Breast epithelium (tissue), 4 donors: ENCODE measurements around the gene SLC5A11. TPM values are rescaled to one million over a fixed set of nuclear protein-coding genes. Genes with fewer than 3 reads are reported as not detected.
"Not testable (repeated sequence)": the region's sequence is repeated elsewhere in the genome, so short reads cannot be mapped to it uniquely, and the experiment has no call there.

Experiments used
- DNase-seq, 2 donors: peaks; one replicate each; pipeline ENCODE4 v3.0.0-alpha.2; 2019; ENCODE audit warnings: low spot score in 2 of 2
- H3K27ac ChIP-seq, 2 donors: fragments of 200-600 bp; sonication (generic) in 1 of 2; one replicate each; pipeline ENCODE4 v1.5.1; 2016 to 2019; ENCODE audit warnings: mild to moderate bottlenecking in 1 of 2
- H3K27me3 ChIP-seq, 2 donors: fragments of 200-600 bp; sonication (generic) in 1 of 2; one replicate each; pipeline versions ENCODE4 v1.5.1 to v1.6.0; 2017 to 2019; ENCODE audit warnings: control low read depth in 1 of 2, mild to moderate bottlenecking in 1 of 2
- H3K36me3 ChIP-seq: fragments of 200-600 bp; one replicate; pipeline ENCODE4 v1.5.1; 2019
- H3K4me1 ChIP-seq, 2 donors: fragments of 200-600 bp; sonication (generic); one replicate each; pipeline ENCODE4 v1.5.1; 2016 to 2019; ENCODE audit warnings: control low read depth in 1 of 2
- H3K4me3 ChIP-seq, 3 donors: fragments of 200-600 bp; sonication (generic); 1 replicate in 2 of 3; 2 replicates in 1 of 3; pipeline ENCODE4 v1.5.1; 2016 to 2019; ENCODE audit warnings: mild to moderate bottlenecking in 3 of 3, moderate library complexity in 2 of 3
- H3K9me3 ChIP-seq, 2 donors: fragments of 200-600 bp; sonication (generic) in 1 of 2; one replicate each; pipeline ENCODE4 v1.5.1; 2016 to 2019; ENCODE audit warnings: control low read depth in 1 of 2
- CTCF ChIP-seq, 3 donors: fragments of 450-650 bp; IDR thresholded peaks; one replicate each; pipeline ENCODE4 v1.5.1; 2016 to 2017; ENCODE audit warnings: antibody characterized with exemption in 3 of 3, mild to moderate bottlenecking in 3 of 3, moderate library complexity in 3 of 3
- POLR2A ChIP-seq: fragments of 450-650 bp; IDR thresholded peaks from one replicate; pipeline ENCODE4 v1.6.1; 2016; ENCODE audit warnings: antibody characterized with exemption, mild to moderate bottlenecking, moderate library complexity
- POLR2AphosphoS5 ChIP-seq, 3 donors: sonication (generic); formaldehyde crosslinking; IDR thresholded peaks; one replicate each; pipeline ENCODE4 v1.6.1; 2017; ENCODE audit warnings: antibody characterized with exemption in 3 of 3
- intact Hi-C: fragments of 100-400 bp; cut with DNase I; formaldehyde crosslinking; loops from one replicate; pipeline ENCODE4 v1.15.1; 2023; ENCODE audit warnings: low total_unique reads
- total RNA-seq, 3 donors: library from RNA; depleted of rRNA; stranded (reverse); fragments of >200 nt; gene quantifications; one replicate each; pipeline ENCODE4 v1.1.0, GENCODE V29; 2016

The SLC5A11 gene
- total RNA-seq, 3 donors from 2014 or later = 0.16 to 1.8 (median 0.66) TPM

GRCh38 chr16:24841291-24841690, 4.5 kb upstream of the SLC5A11 start:
- H3K27ac ChIP-seq = no peak overlapping the region
- H3K36me3 ChIP-seq = no peaks in the 10 kb centered on the region
- TF ChIP-seq POLR2A (no peak), CTCF (IDR thresholded peaks at IDR 0.05) (no peak), POLR2AphosphoS5 (IDR thresholded peaks at IDR 0.05) (no peak)
- no peaks in the 10 kb centered on the region for H3K4me1 ChIP-seq
- H3K9me3 ChIP-seq = no peaks in the 10 kb centered on the region
- H3K27me3 ChIP-seq = no peaks in the 10 kb centered on the region
- intact Hi-C loops = no loop called here
- H3K4me3 ChIP-seq = no peak overlapping the region
- no peak for DNase-seq

- Histone ChIP-seq H3K4me1 (no peaks in the 10 kb centered on the region), H3K27me3 (no peaks in the 10 kb centered on the region)
Observed at GRCh38 chr16:24844101-24845030, 1.4 kb upstream of the SLC5A11 start.

GRCh38 chr16:24845031-24845365, 765 bp upstream of the SLC5A11 start:
- H3K27ac ChIP-seq, intact Hi-C loops, H3K4me3 ChIP-seq: not testable (repeated sequence)

More at GRCh38 chr16:24844101-24845030, 1.4 kb upstream of the SLC5A11 start:
- H3K36me3 ChIP-seq = no peaks in the 10 kb centered on the region
- TF ChIP-seq CTCF (IDR thresholded peaks at IDR 0.05) = no peak
- no peak for TF ChIP-seq POLR2A
- TF ChIP-seq POLR2AphosphoS5 (IDR thresholded peaks at IDR 0.05) = no peak
- H3K27ac ChIP-seq = no peak overlapping the region
- H3K4me3 ChIP-seq = no peak overlapping the region
- no peak for DNase-seq
- H3K9me3 ChIP-seq = no peaks in the 10 kb centered on the region
- intact Hi-C loops = no loop called here

GRCh38 chr16:24846548-24847357, 990 bp downstream of the SLC5A11 start:
- H3K4me1 ChIP-seq = no peaks in the 10 kb centered on the region
- no peak for DNase-seq
- no peak overlapping the region for H3K27ac ChIP-seq
- H3K9me3 ChIP-seq = no peaks in the 10 kb centered on the region
- no peak for TF ChIP-seq POLR2AphosphoS5 (IDR thresholded peaks at IDR 0.05)
- TF ChIP-seq CTCF (IDR thresholded peaks at IDR 0.05) = no peak
- H3K4me3 ChIP-seq = no peak overlapping the region
- intact Hi-C loops = no loop called here
- no peaks in the 10 kb centered on the region for H3K36me3 ChIP-seq
- H3K27me3 ChIP-seq = no peaks in the 10 kb centered on the region

More at GRCh38 chr16:24845031-24845365, 765 bp upstream of the SLC5A11 start:
- H3K36me3 ChIP-seq, DNase-seq, H3K4me1 ChIP-seq, H3K9me3 ChIP-seq, H3K27me3 ChIP-seq: not testable (repeated sequence)

- intact Hi-C loops = no loop called here
- TF ChIP-seq CTCF (IDR thresholded peaks at IDR 0.05) = no peak
- no peak for TF ChIP-seq POLR2A
- TF ChIP-seq POLR2AphosphoS5 (IDR thresholded peaks at IDR 0.05) = no peak
- no peaks in the 10 kb centered on the region for H3K27me3 ChIP-seq
- no peaks in the 10 kb centered on the region for H3K36me3 ChIP-seq
- H3K9me3 ChIP-seq = no peaks in the 10 kb centered on the region
- no peak overlapping the region for H3K4me3 ChIP-seq
- DNase-seq = no peak
- H3K27ac ChIP-seq = no peak overlapping the region
- no peaks in the 10 kb centered on the region for H3K4me1 ChIP-seq
Observed at GRCh38 chr16:24847358-24847664, 1.5 kb downstream of the SLC5A11 start.
